HG03521 (cell line): ENCODE measurements around the gene ACVR1B.

ENCODE experiments used
- ATAC-seq: cut with Tn5 transposase; IDR thresholded peaks from one replicate; pipeline ENCODE4 v1.9.1; 2021; ENCODE audit warnings: mild to moderate bottlenecking, moderate library complexity; ENCODE audit not compliant: unreplicated experiment

The ACVR1B gene

DNA sequence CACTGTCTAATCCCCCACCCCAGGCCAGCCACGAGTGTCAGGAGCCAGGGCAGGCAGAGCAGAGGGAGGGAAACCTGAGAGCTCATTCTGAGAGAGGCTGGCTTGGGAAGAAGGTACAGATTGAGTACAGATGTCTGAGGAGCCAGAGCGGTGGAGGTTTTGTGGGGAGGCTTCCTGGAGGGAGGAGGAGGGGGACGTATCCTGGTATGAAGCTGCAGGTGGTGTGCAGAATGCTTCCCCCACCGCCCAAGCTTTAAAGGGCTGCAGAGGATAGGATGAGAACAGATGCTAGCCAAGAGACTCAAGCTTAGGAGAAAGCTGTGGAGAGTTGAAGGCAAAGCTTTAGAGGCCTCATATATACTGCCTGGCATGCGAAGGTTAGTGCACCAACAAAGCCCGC lies 52.1 kb downstream of the ACVR1B start:
- ATAC-seq: no peak

DNA sequence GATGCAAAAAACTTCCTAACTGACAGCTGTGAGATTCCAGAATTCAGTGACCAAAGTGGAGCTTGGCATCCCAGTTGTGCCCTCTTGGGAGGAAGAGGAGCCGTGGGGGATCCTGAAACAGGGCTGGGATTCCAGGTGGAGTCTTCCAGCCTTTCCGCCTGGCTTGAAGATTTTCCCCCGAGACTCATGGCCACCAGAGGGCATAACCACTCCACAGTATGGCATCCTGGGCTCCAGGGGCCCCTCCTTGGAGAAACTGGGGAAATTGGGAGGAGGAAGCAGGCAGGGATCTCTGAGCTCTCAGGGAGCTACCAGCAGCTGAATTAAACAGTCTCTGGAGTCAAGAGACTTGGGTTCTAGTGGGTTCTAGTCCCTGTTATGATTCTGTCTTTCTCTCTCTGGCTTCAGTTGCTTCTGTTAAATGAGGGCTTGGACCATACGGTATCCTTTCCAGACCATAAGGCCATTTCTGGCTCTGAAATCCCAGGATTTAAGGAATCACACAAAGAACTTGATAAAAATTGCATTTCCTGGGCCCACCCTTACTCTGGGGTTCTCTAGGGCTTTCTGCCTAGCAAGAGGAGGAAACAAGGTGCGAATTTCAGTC lies 52.6 kb downstream of the ACVR1B start:
- no peak for ATAC-seq

DNA sequence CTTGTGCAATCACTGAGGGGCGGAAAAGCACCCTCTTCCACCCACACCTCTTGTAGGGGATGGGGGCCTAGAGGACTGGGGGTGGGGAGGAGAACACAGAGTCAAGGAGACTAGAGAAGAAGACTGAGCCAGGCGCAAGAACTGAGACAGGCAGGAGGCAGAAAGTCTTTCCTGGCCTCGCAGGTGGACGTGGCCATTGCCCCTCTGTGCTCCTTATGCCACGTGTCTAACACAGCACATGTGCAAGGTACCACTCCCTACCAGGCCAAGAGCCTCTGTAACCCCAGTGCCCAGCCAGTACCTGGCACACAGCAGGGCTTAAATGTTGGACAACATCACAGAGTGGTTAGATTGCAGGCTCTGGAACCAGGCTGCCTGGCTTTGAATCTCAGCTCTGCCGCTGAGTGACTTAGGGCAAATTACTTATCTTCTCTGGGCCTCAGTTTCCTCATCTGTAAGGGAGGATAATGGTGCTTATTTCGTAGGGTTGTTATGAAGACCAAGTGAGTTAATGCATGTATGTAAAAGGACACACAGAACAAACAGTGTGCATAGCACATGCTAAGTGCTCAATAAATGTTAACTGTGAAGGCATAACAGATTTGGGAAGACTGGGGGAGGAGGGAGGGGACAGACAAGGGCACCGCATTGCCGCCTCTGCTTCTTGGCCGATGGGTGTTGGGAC lies 53.9 kb downstream of the ACVR1B start:
- no peak for ATAC-seq

DNA sequence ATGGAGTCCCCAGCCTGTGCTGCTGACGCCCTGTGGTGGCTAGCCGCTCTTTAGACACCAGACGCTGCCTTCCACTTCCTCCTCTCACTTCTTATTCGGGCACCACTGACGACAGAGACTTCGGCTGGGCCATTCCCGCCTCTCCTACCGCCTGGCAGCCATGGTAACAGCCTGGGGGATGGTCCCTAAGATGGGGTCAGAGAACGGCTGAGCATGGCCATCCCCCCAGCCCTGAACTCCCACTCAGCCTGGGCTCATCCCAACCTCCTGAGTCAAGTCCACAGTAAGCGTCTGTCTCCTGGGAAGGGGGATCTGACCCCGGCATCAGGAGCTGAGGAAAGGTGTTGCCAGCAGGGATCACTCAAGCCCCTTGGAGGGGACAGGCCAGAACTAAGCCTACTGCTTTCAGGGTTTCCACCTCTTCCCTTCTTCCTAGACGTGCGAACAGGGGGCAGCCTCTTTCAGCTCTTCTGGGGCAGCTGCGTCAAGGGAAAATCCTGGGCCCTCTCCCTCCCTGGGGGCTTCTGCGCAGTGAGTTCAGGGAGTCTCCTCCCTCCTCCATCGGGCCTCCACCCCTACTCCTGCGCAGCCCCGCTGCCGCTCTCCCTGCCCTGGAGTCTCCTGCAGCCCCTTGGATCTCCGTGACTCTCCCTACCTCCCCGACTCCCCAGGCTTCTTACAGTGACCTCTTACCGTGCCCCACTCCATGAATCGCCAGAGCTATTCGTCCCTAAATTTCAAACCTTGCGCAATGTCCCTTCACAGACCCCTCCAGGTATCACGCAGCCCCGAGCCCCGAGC lies 54.6 kb downstream of the ACVR1B start:
- no peak for ATAC-seq

DNA sequence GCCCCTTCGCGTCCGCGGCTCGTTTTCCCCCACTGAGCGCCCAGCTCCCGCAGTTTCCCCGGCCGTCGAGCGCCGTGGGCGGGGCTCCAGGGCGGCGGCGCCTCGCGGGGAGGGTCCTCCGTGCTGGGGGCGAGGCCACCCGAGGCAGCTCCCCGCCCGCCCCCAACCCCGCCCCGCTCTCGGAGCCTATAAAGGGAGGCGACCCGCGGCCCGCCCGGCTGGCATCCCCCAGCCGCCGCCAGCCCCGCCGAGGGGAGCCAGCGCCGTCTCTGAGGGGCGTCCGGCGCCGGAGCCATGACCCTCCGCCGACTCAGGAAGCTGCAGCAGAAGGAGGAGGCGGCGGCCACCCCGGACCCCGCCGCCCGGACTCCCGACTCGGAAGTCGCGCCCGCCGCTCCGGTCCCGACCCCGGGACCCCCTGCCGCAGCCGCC lies 55.2 kb downstream of the ACVR1B start, which contains the start of gene TAMALIN:
TAMALIN (plus strand) TSS at position 221 of the 432 bp plus-strand sequence; CDS start at position 295, 74 bp downstream.
- no peak for ATAC-seq

DNA sequence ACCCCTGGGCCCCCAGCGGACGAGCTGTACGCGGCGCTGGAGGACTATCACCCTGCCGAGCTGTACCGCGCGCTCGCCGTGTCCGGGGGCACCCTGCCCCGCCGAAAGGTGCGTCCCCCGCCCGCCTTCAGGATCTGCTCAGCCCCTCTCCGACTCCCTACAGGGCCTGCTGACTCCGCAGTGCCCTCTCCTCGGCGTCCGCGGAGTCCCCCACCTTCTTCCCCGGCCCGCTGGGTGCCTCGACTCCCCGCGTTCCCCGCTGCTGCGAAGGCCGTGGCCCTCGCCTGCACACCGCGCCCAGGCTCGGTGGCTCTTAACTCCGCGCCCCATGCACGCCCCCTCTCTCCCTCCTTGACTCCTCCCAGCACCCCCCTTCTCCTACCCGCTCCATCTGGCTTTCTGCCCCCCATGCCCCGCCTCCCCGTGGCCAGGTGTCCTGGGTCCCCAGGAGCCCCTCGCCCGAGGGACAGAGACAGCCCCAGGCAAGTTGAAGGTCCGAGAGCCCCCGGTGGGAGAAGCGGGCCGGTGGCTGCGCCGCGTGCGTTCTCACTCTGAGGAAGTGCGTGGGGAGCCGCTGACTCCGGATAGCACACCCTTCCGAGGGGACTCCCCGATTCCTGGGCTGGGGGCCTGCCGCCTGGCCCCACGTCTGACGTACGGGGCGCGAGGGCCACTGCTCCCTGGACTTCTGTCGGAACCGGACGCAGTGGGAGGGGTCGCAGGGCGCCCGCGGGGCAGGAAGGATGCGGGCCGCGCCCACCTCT lies 55.8 kb downstream of the ACVR1B start:
- ATAC-seq: no peak

DNA sequence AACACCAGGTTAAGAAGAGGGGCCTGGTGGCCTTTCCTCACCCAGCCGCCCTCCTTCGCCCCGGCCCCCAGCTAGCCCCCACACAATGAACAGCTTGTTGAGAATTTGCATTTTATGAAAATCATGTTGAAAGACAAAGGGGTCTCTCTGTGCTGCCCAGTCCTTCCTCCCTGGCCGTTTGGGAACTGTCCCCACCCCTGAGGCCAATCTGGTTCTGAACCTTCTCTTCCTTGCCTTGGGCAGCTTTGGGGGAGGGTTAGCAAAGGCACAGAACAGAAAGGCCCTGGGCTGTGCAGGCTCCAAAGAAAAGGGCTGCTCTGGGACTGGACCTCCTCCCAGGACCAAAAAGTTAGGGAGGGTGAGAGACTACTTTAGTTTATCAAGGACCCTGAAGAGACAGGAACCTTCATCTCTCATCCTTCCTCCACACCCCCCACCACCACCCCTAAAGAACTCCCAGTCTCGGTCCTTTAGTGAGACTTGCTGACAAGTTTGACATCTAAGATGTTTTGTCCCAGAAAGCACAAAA lies 56.5 kb downstream of the ACVR1B start:
- no peak for ATAC-seq

DNA sequence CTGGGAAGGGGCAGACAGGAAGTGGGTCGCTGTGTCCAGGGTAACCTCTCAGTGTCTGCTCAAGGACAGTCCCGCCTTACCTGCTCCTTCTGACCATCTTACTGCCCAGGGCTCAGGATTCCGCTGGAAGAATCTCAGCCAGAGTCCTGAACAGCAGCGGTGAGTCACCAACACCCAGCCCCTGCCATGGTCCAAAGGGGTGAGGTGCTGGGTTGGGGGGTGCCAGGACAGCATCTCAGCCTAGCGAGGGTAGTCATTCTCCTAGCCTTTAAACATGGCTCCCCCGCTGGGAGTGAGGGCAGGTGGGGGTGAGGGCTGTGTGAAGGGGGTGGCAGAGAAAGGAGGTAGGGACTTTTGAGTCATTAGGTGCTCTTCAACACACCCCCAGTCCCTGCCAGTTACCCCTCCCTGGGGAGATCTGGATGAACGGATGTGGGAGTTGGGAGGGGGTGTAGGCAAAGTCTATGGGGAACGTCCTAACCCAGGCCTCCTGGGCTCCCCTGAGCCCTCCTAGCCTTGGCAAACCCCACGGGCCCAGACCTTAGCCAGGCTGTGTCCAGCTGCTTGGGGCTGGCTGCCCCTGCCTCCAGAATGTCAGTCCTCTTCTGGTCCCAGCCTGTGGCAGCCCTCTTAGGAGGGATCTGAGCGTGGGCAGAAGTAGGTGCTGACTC lies 57.7 kb downstream of the ACVR1B start:
- ATAC-seq: no peak

DNA sequence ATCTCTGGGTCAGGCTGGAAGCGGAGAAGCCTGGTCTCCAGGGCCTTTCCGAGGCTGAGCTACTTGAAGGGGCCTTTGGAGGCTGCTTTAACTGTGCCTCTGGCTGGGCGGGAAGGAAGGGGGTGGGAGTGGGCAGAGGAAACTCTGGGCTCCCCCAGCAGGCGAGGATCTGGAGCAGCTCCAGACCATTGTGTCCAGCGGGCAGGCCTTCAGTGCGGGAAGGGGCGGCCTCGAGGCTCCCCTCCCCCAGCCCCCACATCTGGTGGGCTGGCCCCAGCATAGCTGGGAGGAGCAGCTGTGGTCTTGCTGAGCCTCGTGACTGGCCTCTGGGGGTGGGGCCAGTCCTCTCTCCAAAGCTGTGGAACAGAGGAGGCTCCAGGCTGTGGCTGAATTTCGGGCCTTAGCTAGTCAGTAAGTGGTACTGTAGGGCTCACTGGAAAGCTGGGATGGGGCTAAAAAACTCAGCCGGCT lies 58.7 kb downstream of the ACVR1B start:
- ATAC-seq: no peak

DNA sequence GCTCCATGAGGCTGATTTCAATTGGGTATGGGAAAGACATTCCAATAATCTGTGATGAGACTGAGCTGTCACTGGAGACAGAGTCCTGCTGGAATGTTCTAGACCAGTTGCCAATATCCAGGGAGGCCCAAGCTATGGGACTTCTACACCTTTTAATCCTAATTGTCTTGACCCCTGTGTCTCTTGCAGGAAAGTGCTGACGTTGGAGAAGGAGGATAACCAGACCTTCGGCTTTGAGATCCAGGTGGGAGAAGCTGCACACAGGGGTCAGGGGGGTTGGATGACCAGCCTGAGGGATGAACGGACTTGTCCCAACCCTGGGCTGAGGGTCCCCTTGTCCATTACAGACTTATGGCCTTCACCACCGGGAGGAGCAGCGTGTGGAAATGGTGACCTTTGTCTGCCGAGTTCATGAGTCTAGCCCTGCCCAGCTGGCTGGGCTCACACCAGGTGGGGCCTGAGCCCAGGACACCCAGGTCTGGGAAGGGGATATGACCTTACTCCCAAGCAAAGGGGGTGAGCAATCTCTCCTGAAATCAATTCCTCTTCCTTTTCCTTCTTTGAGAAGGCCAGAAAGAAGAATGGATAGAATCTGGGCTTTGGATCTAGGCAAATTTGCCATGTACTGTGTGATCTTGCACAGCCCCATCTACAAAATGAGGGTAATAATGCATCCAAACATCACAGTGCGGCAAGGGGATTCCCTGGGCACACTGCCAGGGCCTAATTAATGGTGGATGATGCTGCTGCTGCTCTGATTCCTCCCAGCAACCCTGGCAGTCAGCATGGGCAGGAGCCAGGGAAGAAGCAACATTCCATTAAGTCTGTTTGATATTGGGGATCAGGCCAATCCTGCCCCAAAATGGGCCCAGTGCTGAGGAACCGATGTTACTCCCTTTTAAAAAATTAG lies 59.4 kb downstream of the ACVR1B start:
- ATAC-seq: no peak

DNA sequence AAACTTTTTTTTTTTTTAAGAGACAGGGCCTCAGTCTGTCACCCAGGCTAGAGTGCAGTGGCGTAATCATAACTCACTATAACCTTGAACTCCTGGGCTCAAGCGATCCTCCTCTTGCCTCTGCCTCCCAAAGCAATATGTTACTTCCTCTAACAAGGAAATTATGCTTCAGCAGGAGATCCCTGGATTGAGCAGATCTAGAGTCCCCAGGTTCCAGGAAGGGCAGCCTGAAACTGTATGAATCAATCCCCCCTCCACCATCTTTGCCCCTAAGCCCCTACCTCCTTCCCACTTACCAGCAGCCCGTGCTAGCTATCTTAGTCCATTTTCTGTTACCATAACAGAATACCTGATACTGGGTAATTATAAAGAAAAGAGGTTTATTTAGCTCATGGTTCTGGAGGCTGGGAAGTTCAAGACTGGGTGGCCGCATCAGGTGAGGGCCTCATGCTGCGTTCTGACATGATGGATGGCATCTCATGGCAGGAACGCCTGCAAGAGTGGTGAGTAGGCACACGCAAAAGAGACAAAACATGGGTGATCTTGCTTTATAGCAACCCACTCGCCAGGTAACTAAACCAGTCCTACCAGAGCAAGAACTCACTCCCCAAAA lies 60.2 kb downstream of the ACVR1B start:
- ATAC-seq: no peak

DNA sequence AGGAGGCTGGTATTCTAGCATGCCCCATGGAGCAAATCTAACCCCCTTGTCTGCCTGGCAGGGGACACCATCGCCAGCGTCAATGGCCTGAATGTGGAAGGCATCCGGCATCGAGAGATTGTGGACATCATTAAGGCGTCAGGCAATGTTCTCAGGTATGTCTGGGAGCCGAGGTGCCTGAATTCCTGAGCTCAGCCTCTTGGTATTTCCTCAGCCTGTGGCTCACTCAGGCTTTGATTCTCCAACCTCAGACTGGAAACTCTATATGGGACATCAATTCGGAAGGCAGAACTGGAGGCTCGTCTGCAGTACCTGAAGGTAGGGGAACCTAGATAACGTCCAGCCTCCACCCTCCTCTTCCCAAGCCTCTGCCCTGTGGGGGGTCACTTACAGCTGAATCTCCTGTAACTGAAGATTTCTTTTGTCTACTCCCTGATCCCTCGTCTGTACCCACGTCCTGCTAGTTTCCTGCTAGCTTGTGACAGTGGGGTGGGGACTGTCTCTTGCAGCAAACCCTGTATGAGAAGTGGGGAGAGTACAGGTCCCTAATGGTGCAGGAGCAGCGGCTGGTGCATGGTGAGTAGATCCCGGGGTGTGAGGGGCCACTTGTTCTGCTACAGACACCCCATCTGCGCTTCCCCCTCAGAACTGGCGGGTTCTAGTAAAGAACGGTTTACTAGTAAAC lies 62.3 kb downstream of the ACVR1B start:
- ATAC-seq: no peak

DNA sequence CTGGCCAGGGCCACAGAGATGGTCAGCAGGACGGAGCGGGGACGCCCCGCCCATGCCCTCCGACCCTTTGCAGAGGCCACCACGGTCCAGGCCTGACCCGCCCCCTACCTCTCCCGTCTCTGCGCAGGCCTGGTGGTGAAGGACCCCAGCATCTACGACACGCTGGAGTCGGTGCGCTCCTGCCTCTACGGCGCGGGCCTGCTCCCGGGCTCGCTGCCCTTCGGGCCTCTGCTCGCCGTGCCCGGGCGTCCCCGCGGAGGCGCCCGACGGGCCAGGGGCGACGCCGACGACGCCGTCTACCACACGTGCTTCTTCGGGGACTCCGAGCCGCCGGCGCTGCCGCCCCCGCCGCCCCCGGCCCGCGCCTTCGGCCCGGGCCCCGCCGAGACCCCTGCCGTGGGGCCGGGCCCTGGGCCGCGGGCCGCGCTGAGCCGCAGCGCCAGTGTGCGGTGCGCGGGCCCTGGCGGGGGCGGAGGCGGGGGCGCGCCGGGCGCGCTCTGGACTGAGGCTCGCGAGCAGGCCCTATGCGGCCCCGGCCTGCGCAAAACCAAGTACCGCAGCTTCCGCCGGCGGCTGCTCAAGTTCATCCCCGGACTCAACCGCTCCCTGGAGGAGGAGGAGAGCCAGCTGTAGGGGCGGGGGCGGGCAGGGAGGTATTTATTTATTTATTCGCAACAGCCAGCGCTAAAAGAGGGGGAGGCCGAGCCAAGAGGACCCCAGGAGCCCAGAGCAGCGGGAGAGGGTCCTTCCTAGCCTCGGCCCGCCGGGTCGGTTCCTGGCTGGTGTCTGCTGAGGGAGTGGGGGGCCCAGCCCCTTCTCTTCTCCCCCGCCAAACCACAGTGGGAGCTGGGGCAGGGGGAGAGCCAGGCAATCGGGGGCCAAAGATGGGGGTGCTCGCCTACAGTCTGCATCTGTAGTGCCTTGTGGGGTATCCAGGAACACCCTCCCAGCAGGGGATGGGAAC lies 63.4 kb downstream of the ACVR1B start:
- ATAC-seq: no peak

DNA sequence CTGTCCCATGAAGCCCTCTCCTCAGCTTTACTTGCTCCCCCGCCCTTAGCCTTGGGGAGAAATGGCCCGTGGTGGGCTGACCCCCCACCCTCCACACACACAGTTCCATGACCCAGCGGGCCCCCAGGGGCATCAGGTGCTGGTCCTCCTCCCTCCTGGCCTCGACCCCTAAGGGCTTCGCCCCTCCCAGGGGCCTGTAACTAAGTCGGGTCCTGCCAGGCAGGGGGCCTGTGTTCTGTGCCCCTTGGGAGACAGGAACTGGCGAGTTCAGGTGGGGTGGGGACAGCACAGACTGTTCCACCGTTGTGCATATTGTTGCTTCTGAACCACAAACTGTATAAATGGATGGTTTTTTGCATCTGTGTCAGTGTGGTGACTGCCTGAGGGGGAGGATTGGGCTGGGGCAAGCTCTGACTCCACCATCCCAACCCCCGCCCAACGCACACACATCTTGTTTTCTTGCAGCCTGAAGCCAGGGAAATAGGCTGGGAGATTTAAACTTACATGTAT lies 64.1 kb downstream of the ACVR1B start:
- no peak for ATAC-seq

DNA sequence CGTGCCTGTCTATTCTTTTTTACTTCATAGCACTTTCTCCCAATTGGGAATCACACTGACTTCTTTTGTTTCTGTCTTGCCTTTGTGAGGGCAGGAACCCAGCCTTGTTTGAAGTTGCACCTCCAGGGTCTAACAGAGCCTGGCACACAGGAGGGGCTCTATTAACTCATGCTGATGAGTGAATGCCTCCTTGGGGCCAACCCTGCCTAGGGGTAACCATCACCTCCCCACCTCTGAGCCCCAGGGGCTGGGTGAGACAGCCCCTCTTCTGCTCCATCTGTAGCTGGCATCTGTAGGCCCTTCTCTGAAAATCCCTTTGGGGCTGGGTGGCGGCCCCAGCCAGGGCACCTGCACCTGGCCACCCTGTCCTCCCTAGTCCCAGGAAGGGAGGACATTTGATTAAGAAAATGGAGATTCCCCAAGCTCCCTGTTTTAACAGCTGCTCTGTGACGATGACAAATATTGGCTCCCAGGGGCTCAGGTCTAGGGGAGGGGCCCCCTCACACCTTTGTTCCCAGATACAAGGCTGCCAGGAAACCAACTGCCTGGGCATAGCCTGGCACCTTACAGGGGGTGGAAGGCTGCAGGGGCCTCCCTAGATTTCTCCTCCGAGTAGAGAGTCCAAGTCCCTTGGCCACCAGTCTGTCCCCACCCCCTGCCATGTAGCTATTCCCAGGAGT lies 67.1 kb downstream of the ACVR1B start:
- no peak for ATAC-seq

DNA sequence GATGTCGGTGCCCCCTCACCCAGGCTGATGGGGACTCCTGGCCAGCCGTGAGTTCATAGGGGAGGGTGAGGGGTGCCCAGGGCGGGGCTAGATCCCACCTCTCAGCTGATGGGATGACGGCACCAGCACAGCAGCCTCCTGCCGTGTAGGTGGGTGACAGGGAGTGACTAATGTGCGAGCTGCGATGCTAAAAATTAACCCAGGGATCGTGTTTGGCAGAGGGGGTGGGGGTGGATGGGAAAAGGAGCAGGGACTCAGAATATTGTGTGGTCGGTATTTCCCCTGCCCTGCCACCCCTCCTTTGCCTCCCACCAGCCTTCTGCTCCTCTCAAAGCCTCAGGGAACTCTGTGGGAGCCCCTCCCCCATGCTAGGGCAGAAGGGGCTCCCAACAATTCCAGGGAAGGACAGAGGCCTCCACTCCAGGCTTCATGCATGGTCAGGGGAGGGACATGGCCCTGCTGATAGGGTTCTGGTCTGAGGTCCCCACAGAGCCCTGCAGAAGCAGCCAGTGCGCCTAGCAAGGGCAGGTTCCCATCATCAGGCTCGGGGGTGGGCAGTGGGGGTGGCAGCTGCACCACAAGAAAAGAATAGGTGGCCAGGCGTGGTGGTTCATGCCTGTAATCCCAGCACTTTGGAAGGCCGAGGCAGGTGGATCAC lies 67.7 kb downstream of the ACVR1B start:
- no peak for ATAC-seq
